M059J (cell line): ENCODE results near the gene MMP24. TPM values are rescaled to one million over a fixed set of nuclear protein-coding genes. Genes with fewer than 3 reads are reported as not detected.
A peak's percentile ranks its signal among the peaks of the same experiment; 100 is the strongest.

Source experiments
- DNase-seq: peaks from one replicate; pipeline ENCODE4 v3.0.0-alpha.2; 2012; ENCODE audit warnings: low read depth
- total RNA-seq: library from RNA; depleted of rRNA; stranded (reverse); fragments of >200 nt; shearing (Covaris generic); gene quantifications from 2 replicates; pipeline ENCODE4 v1.2.3, GENCODE V29; 2014

Gene MMP24
- total RNA-seq, 1 experiment from 2014 or later: 4.4 TPM

GRCh38 chr20:35293303-35294292 lies 67.1 kb downstream of the MMP24 start:
- no peak for DNase-seq

- DNase-seq: no peak
Measured at GRCh38 chr20:35294293-35294685, 67.8 kb downstream of the MMP24 start.

- no peak for DNase-seq
Measured at GRCh38 chr20:35295058-35295457, 68.6 kb downstream of the MMP24 start.

- no peak for DNase-seq
Measured at GRCh38 chr20:35295674-35296073, 69.2 kb downstream of the MMP24 start.

- no peak for DNase-seq
Measured at GRCh38 chr20:35296101-35296554, 69.6 kb downstream of the MMP24 start.

GRCh38 chr20:35297155-35297554 lies 70.7 kb downstream of the MMP24 start:
- DNase-seq: peak; percentile 63

- DNase-seq: no peak
Measured at GRCh38 chr20:35297740-35298139, 71.2 kb downstream of the MMP24 start.

- DNase-seq: no peak
Measured at GRCh38 chr20:35298264-35298663, 71.8 kb downstream of the MMP24 start.

- DNase-seq: no peak
Measured at GRCh38 chr20:35299780-35300179, 73.3 kb downstream of the MMP24 start.

GRCh38 chr20:35300469-35301262 lies 74.2 kb downstream of the MMP24 start:
- DNase-seq: no peak

- no peak for DNase-seq
Measured at GRCh38 chr20:35301426-35301825, 74.9 kb downstream of the MMP24 start.

GRCh38 chr20:35302421-35303335 lies 76.2 kb downstream of the MMP24 start:
- peak; percentile 73 for DNase-seq

GRCh38 chr20:35303382-35303734 lies 76.9 kb downstream of the MMP24 start:
- DNase-seq: peak; percentile 30

GRCh38 chr20:35303735-35304491 lies 77.4 kb downstream of the MMP24 start:
- DNase-seq: peak; percentile 96

GRCh38 chr20:35304956-35305355 lies 78.5 kb downstream of the MMP24 start:
- DNase-seq: peak; percentile 66

GRCh38 chr20:35305682-35306556 lies 79.4 kb downstream of the MMP24 start:
- peak; percentile 100 for DNase-seq

GRCh38 chr20:35306931-35307517 lies 80.5 kb downstream of the MMP24 start:
- DNase-seq: peak; percentile 90

GRCh38 chr20:35307666-35308653 lies 81.5 kb downstream of the MMP24 start:
- DNase-seq: peak; percentile 99
